Fibroblast of skin of abdomen (primary cell): ENCODE data around the gene GPR149. TPM values are rescaled to one million over a fixed set of nuclear protein-coding genes. Genes with fewer than 3 reads are reported as not detected.
A peak's percentile ranks its signal among the peaks of the same experiment; 100 is the strongest.
"Not testable (repeated sequence)": the region's sequence is repeated elsewhere in the genome, so short reads cannot be mapped to it uniquely, and the experiment has no call there.

Source experiments
- DNase-seq: peaks from one replicate; pipeline ENCODE4 v3.0.0-alpha.2; 2013
- polyA plus RNA-seq, 2 experiments: library from polyadenylated mRNA; unstranded; fragments of 120-200 nt; gene quantifications; one replicate each; pipeline ENCODE4 v1.2.1, GENCODE V29; 2013; ENCODE audit not compliant: insufficient read length in 2 of 2

GPR149 gene
- not detected for polyA plus RNA-seq (2013, experiment 1 of 2; ENCODE audit: insufficient read length)
- not detected for polyA plus RNA-seq (2013, experiment 2 of 2; ENCODE audit: insufficient read length)

GRCh38 chr3:154430014-154430413 lies at the start of gene GPR149:
Gene GPR149 (minus strand): TSS chr3:154430190. CDS start chr3:154429615, 575 bp downstream.
- DNase-seq: no peak

- DNase-seq: no peak
These were observed 43.8 kb upstream of the GPR149 start for GRCh38 chr3:154473769-154474168.

DNA sequence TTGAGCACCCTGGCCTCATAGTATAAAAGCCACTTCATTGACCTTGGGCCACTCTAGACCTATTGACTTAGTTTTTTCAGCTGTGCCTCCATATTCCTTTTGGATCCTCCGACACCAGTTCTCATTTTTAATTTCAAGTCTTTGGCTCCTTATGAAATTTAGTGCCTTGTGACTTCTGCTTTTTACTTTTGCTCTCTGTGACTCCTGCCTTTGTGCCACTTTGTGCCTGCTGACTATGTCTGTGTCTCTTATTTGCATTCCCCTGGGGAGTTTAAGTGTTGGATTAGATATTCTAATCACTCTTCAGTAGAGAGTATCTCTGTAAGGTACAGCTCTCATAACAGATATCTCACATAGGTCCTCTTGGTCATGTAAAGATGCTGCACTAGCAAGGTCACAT lies 39.6 kb upstream of the GPR149 start:
- DNase-seq: no peak

GRCh38 chr3:154464440-154465190 lies 34.6 kb upstream of the GPR149 start:
- DNase-seq: peak; percentile 9

DNA sequence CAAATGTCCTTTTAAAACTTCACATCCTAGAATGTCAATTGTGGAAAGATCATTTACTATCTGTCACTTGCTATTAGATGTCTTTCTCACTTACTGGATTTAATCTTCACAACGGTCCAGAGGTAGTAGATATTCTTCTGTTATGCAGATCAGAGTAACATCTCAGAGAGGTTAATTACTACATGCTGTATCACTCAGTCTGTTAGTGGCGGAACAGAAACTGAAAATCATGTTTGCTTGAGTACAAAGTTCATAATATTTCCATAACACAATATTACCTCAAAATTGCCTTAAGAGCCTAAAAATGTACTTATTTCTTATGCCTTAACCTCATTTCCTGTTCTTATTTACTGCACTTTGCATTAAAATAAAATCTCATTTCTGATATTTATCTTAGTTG lies 28.6 kb upstream of the GPR149 start:
- DNase-seq: no peak

GRCh38 chr3:154439081-154439480 lies 9.1 kb upstream of the GPR149 start:
- not testable (repeated sequence) for DNase-seq

GRCh38 chr3:154431043-154431442 lies 1.1 kb upstream of the GPR149 start:
- DNase-seq: no peak

DNA sequence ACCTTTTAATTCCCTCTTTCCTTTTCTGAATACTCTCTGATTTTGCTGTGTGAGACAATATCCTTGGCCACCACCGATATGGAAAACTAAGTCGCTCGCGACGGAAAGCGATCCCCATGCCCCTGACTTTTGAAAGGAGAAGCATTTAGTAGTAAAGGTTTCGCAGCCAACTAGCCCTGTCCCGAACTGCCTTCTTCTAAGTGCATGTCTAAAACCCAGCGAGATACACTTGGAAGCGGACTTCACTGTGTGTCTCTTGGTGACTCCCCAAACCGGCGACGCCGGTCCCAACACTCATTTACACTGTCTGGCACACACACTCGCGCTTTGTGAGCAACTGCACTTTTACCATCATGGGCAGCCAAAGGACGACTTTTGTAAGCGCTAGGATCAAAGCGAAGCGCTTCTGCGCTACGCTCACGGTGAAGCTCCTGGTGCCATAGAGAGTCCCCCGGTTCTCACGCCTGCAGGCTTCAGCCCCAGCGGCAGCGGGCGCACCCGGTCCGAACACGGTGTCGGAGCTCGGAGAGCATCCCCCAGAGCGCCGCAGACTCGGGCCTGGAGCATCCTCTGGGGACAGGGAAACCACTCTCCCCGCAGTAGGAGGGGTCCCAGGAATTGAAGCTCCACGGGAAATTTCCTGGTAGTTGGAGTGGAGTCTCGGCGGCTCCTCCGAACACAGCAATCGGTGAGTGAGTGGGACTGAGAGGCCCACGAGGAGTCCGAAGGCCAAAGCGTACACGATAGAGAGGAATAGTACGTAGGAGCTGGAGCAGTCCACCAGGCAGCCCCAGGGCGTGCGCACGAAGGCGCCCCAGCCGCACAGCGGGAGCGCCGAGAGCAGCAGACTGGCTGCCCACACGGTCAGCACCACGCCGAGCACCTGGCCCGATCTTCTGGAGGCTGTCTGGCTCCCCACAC lies 1.4 kb downstream of the GPR149 start:
- no peak for DNase-seq

DNA sequence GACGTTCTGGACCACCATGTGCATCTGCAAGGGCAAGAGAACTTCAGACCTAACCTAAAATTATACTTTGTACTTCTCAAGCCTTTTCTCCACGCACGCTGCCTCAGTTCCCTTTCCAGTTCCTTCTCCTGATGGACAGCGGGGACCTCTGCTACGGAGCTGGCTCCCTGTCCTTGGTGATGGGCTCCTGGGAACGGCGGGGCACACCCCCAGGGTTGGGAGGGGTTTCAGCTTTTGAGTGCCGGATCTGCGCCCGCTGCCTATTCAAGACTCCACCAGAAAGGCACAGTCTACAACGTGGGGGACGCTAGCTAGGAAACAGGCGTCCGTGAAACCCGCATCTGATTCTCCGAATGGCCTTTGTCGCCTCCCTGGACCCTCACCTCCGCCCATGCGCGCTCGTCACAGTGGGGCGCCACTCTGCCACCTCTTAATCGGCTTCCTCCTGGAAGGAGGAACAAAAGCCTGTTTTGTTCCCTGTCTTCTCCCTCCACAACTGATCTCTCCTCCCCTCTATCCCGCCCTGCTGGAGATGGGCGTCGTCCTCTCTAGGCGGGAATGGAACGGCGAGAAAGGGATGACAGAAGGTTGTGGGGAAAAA lies 2.2 kb downstream of the GPR149 start:
- no peak for DNase-seq

- no peak for DNase-seq
These were observed 7.3 kb downstream of the GPR149 start for GRCh38 chr3:154422694-154423093.

DNA sequence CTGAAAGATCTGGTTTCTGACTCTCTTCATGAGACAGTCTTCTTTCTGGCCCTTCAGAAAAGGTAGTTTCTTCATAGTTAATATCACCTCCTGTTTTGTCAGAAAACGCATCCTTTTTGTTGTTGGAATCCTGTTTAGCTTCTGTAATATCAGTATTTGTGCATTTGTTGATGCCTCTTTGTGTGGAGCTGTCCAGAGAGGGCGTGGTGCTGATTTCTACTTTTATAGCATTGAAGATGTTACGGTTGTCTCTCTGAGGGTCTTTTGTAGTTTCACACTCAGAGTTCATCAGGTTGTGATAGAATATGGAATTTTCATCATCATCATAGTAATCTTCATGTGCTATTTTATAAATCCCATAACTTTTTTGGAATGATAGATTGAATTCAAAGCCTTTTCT lies 8.9 kb downstream of the GPR149 start:
- DNase-seq: no peak

GRCh38 chr3:154398084-154398967 lies 31.7 kb downstream of the GPR149 start:
- DNase-seq: no peak

- no peak for DNase-seq
These were observed 40.1 kb downstream of the GPR149 start for GRCh38 chr3:154389861-154390260.

GRCh38 chr3:154384479-154384878 lies 45.5 kb downstream of the GPR149 start:
- DNase-seq: no peak

DNA sequence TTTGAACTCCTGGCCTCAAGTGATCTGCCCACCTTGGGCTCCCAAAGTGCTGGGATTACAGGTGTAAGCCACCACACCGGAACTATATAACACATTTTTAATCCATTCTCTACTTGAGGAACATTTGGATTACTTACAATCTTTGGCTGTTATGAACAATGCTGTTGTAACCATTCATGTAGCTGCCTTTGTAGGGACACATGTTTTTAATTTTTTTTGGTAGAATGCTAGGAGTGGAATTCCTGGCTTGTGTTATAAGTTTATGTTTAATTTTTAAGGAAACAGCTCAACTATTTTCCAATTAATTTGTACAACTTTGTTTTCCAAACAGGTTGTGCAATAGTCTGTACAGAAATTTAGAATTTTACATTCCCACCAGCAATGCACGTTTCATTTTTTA lies 51.7 kb downstream of the GPR149 start:
- DNase-seq: no peak

- DNase-seq: no peak
These were observed 62.8 kb downstream of the GPR149 start for GRCh38 chr3:154367221-154367620.

- no peak for DNase-seq
These were observed 65.1 kb downstream of the GPR149 start for GRCh38 chr3:154364849-154365248.

DNA sequence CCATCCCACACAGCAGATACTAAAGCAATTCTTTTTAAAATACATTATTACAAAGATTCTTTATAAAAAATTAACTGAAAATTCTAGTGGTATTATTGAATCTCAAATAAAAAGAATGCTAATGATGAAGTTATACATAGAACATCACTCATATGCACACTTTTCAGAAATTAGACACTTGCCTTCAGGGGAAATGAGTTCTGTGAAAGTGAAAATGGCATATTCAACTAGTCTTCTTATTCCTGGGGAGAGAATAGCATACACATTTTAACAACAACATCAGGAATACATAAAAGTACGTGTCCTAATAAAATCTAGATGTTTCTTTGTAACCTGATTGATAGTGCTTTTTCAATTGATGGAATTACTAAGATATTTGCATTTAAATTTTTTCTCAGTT lies 68.9 kb downstream of the GPR149 start:
- DNase-seq: no peak

DNA sequence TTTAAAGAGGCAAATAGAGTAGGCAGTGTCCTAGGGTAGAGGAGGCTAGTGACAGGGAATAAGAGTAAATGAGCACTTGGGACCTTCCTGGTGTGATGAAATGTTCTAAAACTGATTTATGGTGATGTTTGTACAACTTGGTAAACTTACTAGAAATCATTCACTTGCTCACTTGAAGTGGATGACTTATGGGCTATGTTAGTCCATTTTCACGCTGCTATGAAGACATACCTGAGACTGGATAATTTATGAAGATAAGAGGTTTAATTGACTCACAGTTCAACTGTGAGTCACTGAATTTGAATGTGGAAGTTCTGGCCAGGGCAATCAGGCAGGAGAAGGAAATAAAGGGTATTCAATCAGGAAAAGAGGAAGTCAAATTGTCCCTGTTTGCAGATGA lies 74.0 kb downstream of the GPR149 start:
- DNase-seq: no peak

- DNase-seq: no peak
These were observed 80.8 kb downstream of the GPR149 start for GRCh38 chr3:154349223-154349622.

GRCh38 chr3:154345422-154346122 lies 84.4 kb downstream of the GPR149 start:
- no peak for DNase-seq
